RWPE1 (cell line): Measurements from ENCODE around the gene SLC35A2.
A peak's percentile ranks its signal among the peaks of the same experiment; 100 is the strongest.

Experiments
- CTCF ChIA-PET: fragments of 350-600 bp; sonication (Branson Sonifier 250); formaldehyde crosslinking; extraction: SDS; loops from one replicate; lab custom pipeline; 2021; lab: Yijun Ruan, JAX
- POLR2A ChIA-PET: fragments of 400-600 bp; formaldehyde crosslinking; extraction: SDS; loops from one replicate; lab custom pipeline; 2020; ENCODE audit warnings: antibody characterized with exemption; ENCODE audit not compliant: low non-redundant PET; lab: Yijun Ruan, JAX
- DNase-seq: peaks from one replicate; pipeline ENCODE4 v3.0.0; 2012; ENCODE audit warnings: low spot score
- H3K27ac ChIP-seq: fragments of 450-650 bp; 2 replicates; pipeline ENCODE4 v1.5.1; 2017
- CTCF ChIP-seq: fragments of 450-650 bp; conservative IDR thresholded peaks from 2 replicates; pipeline ENCODE4 v1.5.1; 2017; ENCODE audit warnings: low read depth, mild to moderate bottlenecking

The SLC35A2 gene

DNA sequence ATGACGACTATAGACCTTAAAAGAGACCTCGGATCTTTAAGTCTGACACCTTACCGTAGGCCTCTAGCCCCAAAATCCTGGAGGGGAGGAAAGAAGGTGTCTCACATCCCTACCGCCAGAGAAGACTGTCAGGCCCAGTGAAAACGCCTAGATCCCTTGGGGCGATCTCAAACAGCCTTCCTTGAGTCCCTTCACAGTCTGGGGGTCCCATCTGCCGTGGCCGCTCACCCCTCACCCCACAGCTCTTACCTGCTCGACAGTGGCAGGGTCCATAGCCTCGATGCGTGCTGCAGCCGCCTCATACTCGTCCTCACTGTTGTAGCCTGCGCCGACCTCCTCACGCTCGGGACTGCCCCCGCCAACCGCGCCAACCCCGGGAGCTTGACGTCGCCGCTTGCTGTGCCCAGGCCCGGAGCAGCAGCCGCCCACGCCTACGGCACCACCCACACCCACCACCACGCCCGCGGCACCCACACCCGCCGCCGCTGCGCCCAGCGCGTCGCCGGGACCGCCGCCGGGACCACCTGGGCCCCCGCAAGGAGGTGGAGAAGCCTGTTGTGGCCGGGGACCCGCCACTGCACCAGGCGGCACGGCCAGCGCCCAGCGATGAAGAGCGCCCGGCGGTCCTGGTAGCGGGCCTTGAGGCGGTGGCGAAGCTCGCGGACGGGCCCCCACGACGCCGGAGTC lies 45.4 kb upstream of the SLC35A2 start:
- H3K27ac ChIP-seq, result peak overlapping the region; percentile 93
- ChIA-PET CTCF (no interaction called here), POLR2A (no interaction called here)
- no peak for DNase-seq
- no peak for TF ChIP-seq CTCF

GRCh38 chrX:48948589-48948988 lies 37.1 kb upstream of the SLC35A2 start:
- ChIA-PET CTCF (interaction anchor here (0.6 kb wide), 1 partner anchor 355 kb away, joined by 3 read pairs; no protein-coding TSS in a partner anchor), POLR2A (no interaction called here)
- DNase-seq, result no peak

DNA sequence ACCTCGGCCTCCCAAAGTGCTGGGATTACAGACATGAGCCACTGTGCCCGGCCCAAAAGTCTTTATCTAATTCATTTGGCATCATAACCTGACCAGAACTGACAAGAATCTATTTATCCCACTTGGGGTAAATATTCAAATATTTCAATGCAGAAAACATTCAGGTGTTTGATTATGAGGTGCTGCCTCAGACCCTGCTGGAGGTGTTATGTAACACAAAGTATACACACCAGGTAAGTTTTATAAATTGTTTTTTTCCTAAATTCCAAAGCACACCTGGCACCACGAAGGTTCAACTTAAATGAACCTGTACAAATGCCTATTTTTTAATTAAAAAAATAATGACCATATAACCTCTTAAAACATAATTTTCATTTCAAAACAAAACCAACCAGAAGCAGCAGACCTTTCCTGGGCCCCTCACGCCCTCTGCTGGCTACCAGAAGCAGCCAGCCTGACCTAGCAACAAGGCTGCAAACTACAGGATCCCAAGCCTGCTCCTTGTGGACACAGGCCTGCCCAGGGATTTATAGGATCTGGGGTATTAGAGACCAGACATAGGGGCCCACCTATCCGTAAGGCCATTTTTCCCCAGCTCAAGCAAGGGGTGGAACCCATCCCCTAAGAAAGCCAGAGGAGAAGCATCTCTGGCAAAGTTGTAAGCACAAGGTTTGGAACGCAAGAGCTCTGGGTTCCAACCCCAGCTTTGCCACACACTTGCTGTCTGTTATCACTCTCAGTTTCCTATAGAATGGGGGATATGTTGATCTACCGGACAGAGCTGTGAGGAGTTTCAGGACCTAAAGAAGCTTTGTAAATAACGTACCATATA lies 34.3 kb upstream of the SLC35A2 start:
- peak; percentile 26 for DNase-seq
- H3K27ac ChIP-seq, result no peak overlapping the region
- POLR2A ChIA-PET, result no interaction called here
- TF ChIP-seq CTCF, result peak; percentile 75
- CTCF ChIA-PET, result interaction anchor here (0.9 to 1.0 kb wide), 2 partner anchors 9 to 1578 kb away, joined by 3 read pairs; no protein-coding TSS in a partner anchor

More at GRCh38 chrX:48948589-48948988, 37.1 kb upstream of the SLC35A2 start:
- no peak for TF ChIP-seq CTCF
- H3K27ac ChIP-seq, result no peak overlapping the region

GRCh38 chrX:48942895-48943294 lies 31.4 kb upstream of the SLC35A2 start:
- TF ChIP-seq CTCF, result no peak
- ChIA-PET CTCF (no interaction called here), POLR2A (no interaction called here)
- H3K27ac ChIP-seq, result no peak overlapping the region
- DNase-seq, result no peak

- CTCF ChIA-PET, result no interaction called here
- TF ChIP-seq CTCF, result no peak
- POLR2A ChIA-PET, result no interaction called here
- H3K27ac ChIP-seq, result no peak overlapping the region
- DNase-seq, result no peak
Observed at GRCh38 chrX:48940404-48940955, 29.0 kb upstream of the SLC35A2 start.

- CTCF ChIA-PET, result no interaction called here
- no peak overlapping the region for H3K27ac ChIP-seq
- no peak for DNase-seq
- TF ChIP-seq CTCF, result no peak
- POLR2A ChIA-PET, result no interaction called here
Observed at GRCh38 chrX:48939524-48940228, 28.2 kb upstream of the SLC35A2 start.
